GM18505 (cell line): ENCODE measurements around the gene FMN1.

Experiments used
- ATAC-seq: cut with Tn5 transposase; IDR thresholded peaks from one replicate; pipeline ENCODE4 v1.9.1; 2021; ENCODE audit not compliant: unreplicated experiment
- POLR2A ChIP-seq: IDR thresholded peaks from 4 replicates; pipeline ENCODE4 v1.6.1; 2011; ENCODE audit warnings: borderline replicate concordance; ENCODE audit not compliant: insufficient read depth, insufficient read length; ENCODE audit errors: extremely low read depth

The FMN1 gene

GRCh38 chr15:32792436-32792835 lies 402.1 kb downstream of the FMN1 start:
- TF ChIP-seq POLR2A, result no peak

GRCh38 chr15:32790352-32790999 lies 404.0 kb downstream of the FMN1 start:
- no peak for ATAC-seq
- TF ChIP-seq POLR2A, result no peak

More at GRCh38 chr15:32792436-32792835, 402.1 kb downstream of the FMN1 start:
- ATAC-seq, result no peak

- no peak for ATAC-seq
- TF ChIP-seq POLR2A, result no peak
Observed at GRCh38 chr15:32787949-32788348, 406.6 kb downstream of the FMN1 start.

GRCh38 chr15:32786906-32787305 lies 407.6 kb downstream of the FMN1 start:
- ATAC-seq, result no peak
- no peak for TF ChIP-seq POLR2A

- TF ChIP-seq POLR2A, result no peak
- ATAC-seq, result no peak
Observed at GRCh38 chr15:32784581-32784980, 409.9 kb downstream of the FMN1 start.

GRCh38 chr15:32781781-32782180 lies 412.7 kb downstream of the FMN1 start:
- ATAC-seq, result no peak
- no peak for TF ChIP-seq POLR2A

GRCh38 chr15:32778391-32779176 lies 415.9 kb downstream of the FMN1 start:
- TF ChIP-seq POLR2A, result no peak
- no peak for ATAC-seq

- ATAC-seq, result no peak
- TF ChIP-seq POLR2A, result no peak
Observed at GRCh38 chr15:32775103-32775502, 419.4 kb downstream of the FMN1 start.

GRCh38 chr15:32774022-32774421 lies 420.5 kb downstream of the FMN1 start:
- TF ChIP-seq POLR2A, result no peak
- ATAC-seq, result no peak

GRCh38 chr15:32767236-32767635 lies 427.3 kb downstream of the FMN1 start:
- TF ChIP-seq POLR2A, result no peak
- no peak for ATAC-seq

GRCh38 chr15:32766101-32766500 lies 428.4 kb downstream of the FMN1 start:
- no peak for ATAC-seq
- TF ChIP-seq POLR2A, result no peak

GRCh38 chr15:32765236-32765635 lies 429.3 kb downstream of the FMN1 start:
- no peak for ATAC-seq
- TF ChIP-seq POLR2A, result no peak

GRCh38 chr15:32763295-32763694 lies 431.2 kb downstream of the FMN1 start:
- no peak for TF ChIP-seq POLR2A
- ATAC-seq, result peak; percentile 73

- no peak for ATAC-seq
Observed at GRCh38 chr15:32757426-32757825, 437.1 kb downstream of the FMN1 start.

More at GRCh38 chr15:32757426-32757825, 437.1 kb downstream of the FMN1 start:
- TF ChIP-seq POLR2A, result no peak
